ENCODE data around the gene GRK5.

DNA sequence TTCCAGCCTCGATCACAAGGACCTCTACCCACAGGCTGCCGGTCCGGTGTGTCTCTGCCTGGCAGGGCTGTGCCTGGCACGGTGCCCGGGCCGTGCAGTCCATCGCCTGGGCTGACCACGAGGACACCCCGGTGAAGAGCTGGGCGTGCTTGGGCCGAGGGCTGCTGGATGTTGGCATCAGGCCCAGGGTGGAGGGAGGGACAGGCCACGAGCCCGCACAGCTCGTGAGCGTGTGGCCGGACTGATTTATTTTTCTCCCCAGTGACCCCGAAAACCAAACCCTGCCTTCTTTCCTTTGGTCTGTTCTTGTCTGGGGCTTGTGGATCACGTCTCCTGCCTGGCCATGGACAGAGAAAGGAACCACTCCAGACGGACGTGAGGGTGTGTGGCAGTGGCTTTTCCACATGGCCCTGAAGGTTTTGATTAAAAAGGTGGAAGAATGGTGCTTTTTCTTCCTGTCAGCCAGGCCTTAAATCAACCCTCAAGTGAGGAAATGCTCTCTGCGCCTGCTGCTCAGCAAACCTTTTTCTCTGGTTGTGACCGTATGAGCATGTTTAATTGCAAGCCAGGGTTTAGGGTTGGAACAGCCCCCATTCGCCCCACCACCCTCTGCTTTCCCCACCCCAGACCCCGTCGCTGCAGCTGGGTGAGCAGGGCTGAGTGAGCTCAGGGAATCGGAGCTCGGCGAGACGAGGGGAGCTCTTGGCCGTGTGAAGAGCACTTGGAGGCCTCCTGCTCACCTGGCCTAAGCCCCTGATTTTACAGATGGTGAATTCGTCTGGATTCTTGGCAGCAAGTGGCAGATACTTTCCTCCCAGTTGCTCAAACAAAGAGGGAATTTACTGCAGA lies 205.1 kb downstream of the GRK5 start:
- TF ChIP-seq CTCF (IDR thresholded peaks at IDR 0.05), result peak in 1 of 6 experiments; percentile 5
- no peak for TF ChIP-seq POLR2A (IDR thresholded peaks at IDR 0.05)
